T-cell (primary cell): Measurements from ENCODE around the gene EBP. TPM values are rescaled to one million over a fixed set of nuclear protein-coding genes. Genes with fewer than 3 reads are reported as not detected.
"Not testable (repeated sequence)": the region's sequence is repeated elsewhere in the genome, so short reads cannot be mapped to it uniquely, and the experiment has no call there.

Source experiments
- ATAC-seq, 4 experiments: fragments of 200-7000 bp in 3 of 4; fragments of 150-1000 bp in 1 of 4; cut with Tn5 transposase; replicated peaks in 1 of 4; 1 replicate in 3 of 4; 2 replicates in 1 of 4; pipeline ENCODE4 v1.10.0; 2021; ENCODE audit warnings: moderate library complexity in 3 of 4, mild to moderate bottlenecking in 2 of 4, moderate number of reproducible peaks in 1 of 4
- CTCF ChIA-PET, 2 donors: fragments of 300-600 bp; sonication (Branson Sonifier 250); formaldehyde crosslinking; loops; one replicate each; lab custom pipeline; 2022; ENCODE audit warnings: antibody characterized with exemption in 2 of 2; lab: Charles Lee
- POLR2A ChIA-PET, 2 donors: fragments of 300-600 bp; sonication (Branson Sonifier 250); formaldehyde crosslinking; loops; one replicate each; lab custom pipeline; 2022; ENCODE audit warnings: antibody characterized with exemption in 2 of 2; lab: Charles Lee
- DNase-seq, 35 experiments: peaks; one replicate each; pipeline versions ENCODE4 v3.0.0 to v3.0.0-alpha.2; 2013 to 2023
- H3K27ac ChIP-seq: one replicate; pipeline ENCODE4 v1.5.1; 2013; ENCODE audit warnings: low read length
- H3K27me3 ChIP-seq, 2 experiments: replicated peaks in 1 of 2; 1 replicate in 1 of 2; 2 replicates in 1 of 2; pipeline versions ENCODE4 v1.6.1 to v1.7.0; 2013; ENCODE audit warnings: low read length in 1 of 2, mixed read lengths in 1 of 2; ENCODE audit not compliant: control insufficient read depth in 2 of 2, insufficient read depth in 2 of 2; ENCODE audit errors: extremely low read depth in 1 of 2
- H3K36me3 ChIP-seq, 2 donors: 1 replicate in 1 of 2; 2 replicates in 1 of 2; pipeline versions ENCODE4 v1.6.1 to v1.7.0; 2013; ENCODE audit warnings: low read length in 1 of 2; ENCODE audit not compliant: control insufficient read depth in 2 of 2, insufficient read depth in 1 of 2; ENCODE audit errors: extremely low read depth in 1 of 2
- H3K4me1 ChIP-seq, 2 experiments: 1 replicate in 1 of 2; 2 replicates in 1 of 2; pipeline versions ENCODE4 v1.6.1 to v1.7.0; 2013; ENCODE audit warnings: low read length in 2 of 2, mixed read lengths in 1 of 2; ENCODE audit not compliant: insufficient read depth in 2 of 2, control insufficient read depth in 1 of 2; ENCODE audit errors: extremely low read depth in 1 of 2
- H3K4me3 ChIP-seq, 2 donors: 1 replicate in 1 of 2; 2 replicates in 1 of 2; pipeline versions ENCODE4 v1.5.1 to v1.7.0; 2013; ENCODE audit warnings: mild to moderate bottlenecking in 2 of 2, low read length in 1 of 2, moderate library complexity in 1 of 2; ENCODE audit not compliant: control insufficient read depth in 1 of 2; ENCODE audit errors: extremely low read depth in 1 of 2
- H3K9me3 ChIP-seq: 2 replicates; pipeline ENCODE4 v1.7.0; 2013
- H3K27ac Mint-ChIP-seq, 2 donors: one replicate each; pipeline ENCODE4 v1.8.0; 2020 to 2021; ENCODE audit warnings: mild to moderate bottlenecking in 2 of 2, mixed read lengths in 2 of 2
- H3K27me3 Mint-ChIP-seq, 2 donors: one replicate each; pipeline ENCODE4 v1.8.0; 2021 to 2022; ENCODE audit warnings: mixed read lengths in 2 of 2
- H3K36me3 Mint-ChIP-seq: one replicate; pipeline ENCODE4 v1.8.0; 2021; ENCODE audit warnings: mixed read lengths
- H3K4me1 Mint-ChIP-seq, 3 donors: one replicate each; pipeline ENCODE4 v1.8.0; 2020 to 2022; ENCODE audit warnings: mixed read lengths in 3 of 3, mild to moderate bottlenecking in 1 of 3
- H3K4me3 Mint-ChIP-seq, 3 donors: one replicate each; pipeline ENCODE4 v1.8.0; 2020 to 2022; ENCODE audit warnings: mild to moderate bottlenecking in 3 of 3, mixed read lengths in 3 of 3, moderate library complexity in 3 of 3
- H3K9me3 Mint-ChIP-seq, 3 donors: one replicate each; pipeline ENCODE4 v1.8.0; 2020 to 2022; ENCODE audit warnings: mixed read lengths in 3 of 3
- WGBS: methylation state at CpG from one replicate; pipeline ENCODE4 v1.1.5; 2013; ENCODE audit warnings: missing lambda C conversion rate; ENCODE audit not compliant: insufficient coverage; 5-methylcytosine and 5-hydroxymethylcytosine counted together
- total RNA-seq, 35 experiments: library from RNA in 6 of 35; stranded (reverse) in 6 of 35; fragments of 120-200 nt in 1 of 35; gene quantifications; one replicate each; pipeline versions ENCODE4 v1.2.1 to v1.2.4 and lab custom pipeline; 2013 to 2026

Gene EBP
- total RNA-seq, 5 donors from 2014 or later (not counting 1 experiment from before 2014, with no cell fraction given), result 41.1 to 60.4 (median 46.1) TPM

- peak overlapping the region; percentile 73 to 89 (median 84) for H3K4me3 Mint-ChIP-seq
- H3K27ac ChIP-seq, result peak overlapping the region; percentile 95
- H3K27me3 Mint-ChIP-seq, result no peaks in the 10 kb centered on the region
- peaks cover 0 to 22% of the 10 kb centered on the region in 2 experiments for H3K4me1 ChIP-seq
- H3K9me3 Mint-ChIP-seq, result no peaks in the 10 kb centered on the region
- H3K4me1 Mint-ChIP-seq, result peaks cover 16 to 19% (median 17%) of the 10 kb centered on the region in 3 donors
- ATAC-seq (no peak), DNase-seq (peak in 1 of 35 experiments; percentile 25)
- WGBS, result no CpG with 5 or more reads among the region's 10 CpGs
- H3K4me3 ChIP-seq, result no peak overlapping the region
- H3K9me3 ChIP-seq, result no peaks in the 10 kb centered on the region
- POLR2A ChIA-PET, result interaction anchor here in 1 of 2 donors (0.5 kb wide), 1 partner anchor 30 kb away, joined by 4 read pairs; no protein-coding TSS in a partner anchor
- H3K36me3 ChIP-seq, result peaks cover 4 to 21% of the 10 kb centered on the region in 2 donors
- peak overlapping the region; percentile 19 to 94 for H3K27ac Mint-ChIP-seq
- no peaks in the 10 kb centered on the region for H3K27me3 ChIP-seq
- CTCF ChIA-PET, result no interaction called here
- peaks cover 11% of the 10 kb centered on the region for H3K36me3 Mint-ChIP-seq
Observed at GRCh38 chrX:48541140-48541814, 19.7 kb downstream of the EBP start.

- ChIA-PET CTCF (interaction anchor here in 1 of 2 donors (0.5 kb wide), 1 partner anchor 368 kb away, joined by 3 read pairs; no protein-coding TSS in a partner anchor), POLR2A (no interaction called here)
- H3K27ac Mint-ChIP-seq, result no peak overlapping the region
- DNase-seq (no peak), ATAC-seq (no peak)
- H3K4me3 ChIP-seq, result no peak overlapping the region
- H3K9me3 Mint-ChIP-seq, result no peaks in the 10 kb centered on the region
- no peaks in the 10 kb centered on the region for H3K27me3 ChIP-seq
- peaks cover 25% of the 10 kb centered on the region for H3K36me3 Mint-ChIP-seq
- H3K4me3 Mint-ChIP-seq, result no peak overlapping the region
- no peaks in the 10 kb centered on the region for H3K4me1 ChIP-seq
- H3K27me3 Mint-ChIP-seq, result no peaks in the 10 kb centered on the region
- H3K36me3 ChIP-seq, result peaks cover 4 to 20% of the 10 kb centered on the region in 2 donors
- WGBS, result 100% methylated on average over 1 of the region's 3 CpGs
- peaks cover 0 to 3% (median 0%) of the 10 kb centered on the region in 3 donors for H3K4me1 Mint-ChIP-seq
- H3K27ac ChIP-seq, result no peak overlapping the region
- no peaks in the 10 kb centered on the region for H3K9me3 ChIP-seq
Observed at GRCh38 chrX:48548871-48549270, 27.3 kb downstream of the EBP start.

GRCh38 chrX:48555731-48556325, 34.2 kb downstream of the EBP start:
- POLR2A ChIA-PET, H3K27me3 ChIP-seq, DNase-seq, H3K9me3 Mint-ChIP-seq, H3K9me3 ChIP-seq, H3K27ac Mint-ChIP-seq, H3K4me1 ChIP-seq, H3K4me3 ChIP-seq, H3K27me3 Mint-ChIP-seq, H3K4me3 Mint-ChIP-seq, H3K27ac ChIP-seq, ATAC-seq, CTCF ChIA-PET, H3K4me1 Mint-ChIP-seq: not testable (repeated sequence)
- H3K36me3 ChIP-seq, result peaks cover 7 to 37% of the 10 kb centered on the region in 2 donors
- peaks cover 23% of the 10 kb centered on the region for H3K36me3 Mint-ChIP-seq
- 100% methylated on average over 1 of the region's 9 CpGs for WGBS

GRCh38 chrX:48558271-48558670, 36.7 kb downstream of the EBP start:
- ChIA-PET POLR2A (no interaction called here), CTCF (interaction anchor here in 1 of 2 donors (0.6 kb wide), 1 partner anchor 9 kb away, joined by 3 read pairs; no protein-coding TSS in a partner anchor)
- H3K4me1 ChIP-seq, result no peaks in the 10 kb centered on the region
- H3K27me3 ChIP-seq, result no peaks in the 10 kb centered on the region
- Mint-ChIP-seq H3K4me3 (no peak overlapping the region), H3K36me3 (peaks cover 25% of the 10 kb centered on the region), H3K27ac (no peak overlapping the region), H3K9me3 (no peaks in the 10 kb centered on the region), H3K27me3 (peaks cover 0 to 5% of the 10 kb centered on the region in 2 donors), H3K4me1 (no peaks in the 10 kb centered on the region)
- no peak overlapping the region for H3K27ac ChIP-seq
- no peaks in the 10 kb centered on the region for H3K9me3 ChIP-seq
- peaks cover 7 to 43% of the 10 kb centered on the region in 2 donors for H3K36me3 ChIP-seq
- ATAC-seq (no peak), DNase-seq (no peak)
- WGBS, result no CpG with 5 or more reads among the region's 4 CpGs
- no peak overlapping the region for H3K4me3 ChIP-seq

- POLR2A ChIA-PET, result no interaction called here
- H3K4me3 ChIP-seq, result no peak overlapping the region
- CTCF ChIA-PET, result no interaction called here
- WGBS, result 90% methylated on average over 13 of the region's 24 CpGs
- ATAC-seq (no peak), DNase-seq (no peak)
- peaks cover 7 to 39% of the 10 kb centered on the region in 2 donors for H3K36me3 ChIP-seq
- H3K4me3 Mint-ChIP-seq, result no peak overlapping the region
- no peaks in the 10 kb centered on the region for H3K4me1 Mint-ChIP-seq
- no peaks in the 10 kb centered on the region for H3K4me1 ChIP-seq
- no peaks in the 10 kb centered on the region for H3K9me3 Mint-ChIP-seq
- peaks cover 27% of the 10 kb centered on the region for H3K36me3 Mint-ChIP-seq
- H3K9me3 ChIP-seq, result no peaks in the 10 kb centered on the region
- no peak overlapping the region for H3K27ac ChIP-seq
- no peak overlapping the region for H3K27ac Mint-ChIP-seq
- H3K27me3 ChIP-seq, result no peaks in the 10 kb centered on the region
- peaks cover 0 to 3% of the 10 kb centered on the region in 2 donors for H3K27me3 Mint-ChIP-seq
Observed at GRCh38 chrX:48559636-48560035, 38.0 kb downstream of the EBP start.

GRCh38 chrX:48560056-48560455, 38.4 kb downstream of the EBP start:
- WGBS, result 88% methylated on average over 10 of the region's 14 CpGs
- Histone ChIP-seq H3K36me3 (peaks cover 7 to 35% of the 10 kb centered on the region in 2 donors), H3K27me3 (no peaks in the 10 kb centered on the region), H3K27ac (no peak overlapping the region), H3K4me3 (no peak overlapping the region), H3K9me3 (no peaks in the 10 kb centered on the region), H3K4me1 (no peaks in the 10 kb centered on the region)
- no peaks in the 10 kb centered on the region for H3K4me1 Mint-ChIP-seq
- POLR2A ChIA-PET, result interaction anchor here in 1 of 2 donors (0.6 kb wide), 1 partner anchor 103 kb away, joined by 4 read pairs; no protein-coding TSS in a partner anchor
- H3K36me3 Mint-ChIP-seq, result peaks cover 23% of the 10 kb centered on the region
- H3K4me3 Mint-ChIP-seq, result no peak overlapping the region
- CTCF ChIA-PET, result no interaction called here
- no peak for ATAC-seq
- DNase-seq, result no peak
- no peaks in the 10 kb centered on the region for H3K27me3 Mint-ChIP-seq
- H3K9me3 Mint-ChIP-seq, result no peaks in the 10 kb centered on the region
- H3K27ac Mint-ChIP-seq, result no peak overlapping the region
